ENCODE measurements around the gene GASK1A.

- no peak for TF ChIP-seq CTCF (IDR thresholded peaks at IDR 0.05)
- no peak for TF ChIP-seq POLR2A (IDR thresholded peaks at IDR 0.05)
These were observed 42.1 kb downstream of the GASK1A start for GRCh38 chr3:43021186-43021585.

All from esophagus squamous epithelium (tissue), 4 donors.